ENCODE data around the gene OPA3.

OPA3 gene

GRCh38 chr19:45505151-45505995, 79.2 kb downstream of the OPA3 start:
- Histone ChIP-seq H3K36me3 (replicated peaks) (no peaks in the 10 kb centered on the region; the same call in 1 of the 2 replicates), H3K9me3 (no peaks in the 10 kb centered on the region; the same call in 1 of the 2 replicates), H3K4me3 (no peak overlapping the region), H3K4me1 (peaks cover 17% of the 10 kb centered on the region), H3K27me3 (ENCODE audit: low read depth) (no peaks in the 10 kb centered on the region)
- in situ Hi-C loops (cut with MboI; ENCODE audit: low sequenced_read_pairs), result no loop called here
- DNase-seq (ENCODE audit: low spot score in 2 of 2), result no peak

DNA sequence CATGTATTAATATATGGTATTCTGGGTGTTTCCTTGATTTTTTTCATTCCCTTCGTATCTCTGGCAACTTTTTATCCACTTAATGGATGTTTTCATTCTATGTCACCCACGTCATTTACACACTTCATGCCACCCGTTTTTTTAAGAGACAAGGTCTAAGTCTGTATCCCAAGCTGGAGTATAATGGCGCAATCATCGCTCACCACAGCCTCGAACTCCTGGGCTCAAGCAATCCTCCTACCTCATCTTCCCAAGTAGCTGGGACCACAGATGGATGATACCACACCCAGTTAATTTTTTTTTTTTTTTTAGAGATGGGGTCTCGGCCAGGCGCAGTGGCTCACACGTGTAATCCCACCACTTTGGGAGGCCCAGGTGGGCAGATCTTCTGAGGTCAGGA, 80.7 kb downstream of the OPA3 start:
- no peak overlapping the region for H3K4me3 ChIP-seq
- DNase-seq (ENCODE audit: low spot score in 2 of 2), result no peak
- H3K27me3 ChIP-seq (ENCODE audit: low read depth), result no peaks in the 10 kb centered on the region
- H3K4me1 ChIP-seq, result peaks cover 14% of the 10 kb centered on the region
- H3K9me3 ChIP-seq, result no peaks in the 10 kb centered on the region; the same call in 1 of the 2 replicates
- in situ Hi-C loops (cut with MboI; ENCODE audit: low sequenced_read_pairs), result no loop called here
- no peaks in the 10 kb centered on the region; the same call in 1 of the 2 replicates for H3K36me3 ChIP-seq (replicated peaks)

DNA sequence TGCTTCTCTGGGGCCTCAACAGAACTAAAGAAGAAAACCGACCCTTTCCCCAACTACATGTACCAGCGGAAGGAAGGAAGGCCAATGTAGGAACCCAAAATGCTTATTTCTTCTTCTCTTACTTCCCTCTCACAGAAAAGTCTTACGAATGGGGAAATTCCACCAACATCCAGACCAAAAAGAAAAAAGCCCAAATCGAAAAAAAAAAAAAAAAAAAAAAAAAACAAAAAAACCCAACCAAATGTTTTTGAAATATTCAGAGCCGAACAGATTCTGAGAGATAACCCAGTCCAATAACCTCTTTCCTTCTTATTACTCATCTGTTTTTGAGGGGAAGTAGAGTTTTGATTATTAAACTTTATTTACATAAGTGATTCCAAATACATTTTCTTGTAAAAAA, 82.5 kb downstream of the OPA3 start:
- H3K36me3 ChIP-seq (replicated peaks), result no peaks in the 10 kb centered on the region
- H3K4me1 ChIP-seq, result peaks cover 21% of the 10 kb centered on the region
- H3K4me3 ChIP-seq, result no peak overlapping the region
- no peak for DNase-seq (ENCODE audit: low spot score in 2 of 2)
- H3K27me3 ChIP-seq (ENCODE audit: low read depth), result no peaks in the 10 kb centered on the region
- in situ Hi-C loops (cut with MboI; ENCODE audit: low sequenced_read_pairs), result no loop called here
- no peaks in the 10 kb centered on the region for H3K9me3 ChIP-seq

DNA sequence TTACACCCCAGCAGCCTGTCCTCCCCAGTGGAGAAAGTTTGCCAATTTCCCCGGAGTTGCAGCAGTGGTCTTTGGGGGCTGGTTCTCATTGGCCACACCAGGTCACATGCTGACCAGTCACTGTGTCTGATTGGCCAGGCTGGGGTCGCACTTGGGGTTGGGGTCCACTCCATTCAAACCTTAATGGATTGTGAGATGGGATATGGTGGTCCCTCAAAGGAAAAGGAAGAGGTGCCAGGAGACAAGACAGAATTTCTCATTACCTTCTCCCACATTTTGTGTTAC, 82.9 kb downstream of the OPA3 start:
- H3K4me3 ChIP-seq, result no peak overlapping the region
- in situ Hi-C loops (cut with MboI; ENCODE audit: low sequenced_read_pairs), result no loop called here
- H3K4me1 ChIP-seq, result peaks cover 18% of the 10 kb centered on the region
- H3K27me3 ChIP-seq (ENCODE audit: low read depth), result no peaks in the 10 kb centered on the region
- H3K36me3 ChIP-seq (replicated peaks), result no peaks in the 10 kb centered on the region
- H3K9me3 ChIP-seq, result no peaks in the 10 kb centered on the region
- no peak for DNase-seq (ENCODE audit: low spot score in 2 of 2)

GRCh38 chr19:45500918-45501729, 83.5 kb downstream of the OPA3 start:
- no peaks in the 10 kb centered on the region for H3K9me3 ChIP-seq
- in situ Hi-C loops (cut with MboI; ENCODE audit: low sequenced_read_pairs), result no loop called here
- H3K27me3 ChIP-seq (ENCODE audit: low read depth), result no peaks in the 10 kb centered on the region
- H3K36me3 ChIP-seq (replicated peaks), result no peaks in the 10 kb centered on the region
- DNase-seq (ENCODE audit: low spot score in 2 of 2), result no peak
- H3K4me3 ChIP-seq, result no peak overlapping the region
- H3K4me1 ChIP-seq, result peaks cover 18% of the 10 kb centered on the region

DNA sequence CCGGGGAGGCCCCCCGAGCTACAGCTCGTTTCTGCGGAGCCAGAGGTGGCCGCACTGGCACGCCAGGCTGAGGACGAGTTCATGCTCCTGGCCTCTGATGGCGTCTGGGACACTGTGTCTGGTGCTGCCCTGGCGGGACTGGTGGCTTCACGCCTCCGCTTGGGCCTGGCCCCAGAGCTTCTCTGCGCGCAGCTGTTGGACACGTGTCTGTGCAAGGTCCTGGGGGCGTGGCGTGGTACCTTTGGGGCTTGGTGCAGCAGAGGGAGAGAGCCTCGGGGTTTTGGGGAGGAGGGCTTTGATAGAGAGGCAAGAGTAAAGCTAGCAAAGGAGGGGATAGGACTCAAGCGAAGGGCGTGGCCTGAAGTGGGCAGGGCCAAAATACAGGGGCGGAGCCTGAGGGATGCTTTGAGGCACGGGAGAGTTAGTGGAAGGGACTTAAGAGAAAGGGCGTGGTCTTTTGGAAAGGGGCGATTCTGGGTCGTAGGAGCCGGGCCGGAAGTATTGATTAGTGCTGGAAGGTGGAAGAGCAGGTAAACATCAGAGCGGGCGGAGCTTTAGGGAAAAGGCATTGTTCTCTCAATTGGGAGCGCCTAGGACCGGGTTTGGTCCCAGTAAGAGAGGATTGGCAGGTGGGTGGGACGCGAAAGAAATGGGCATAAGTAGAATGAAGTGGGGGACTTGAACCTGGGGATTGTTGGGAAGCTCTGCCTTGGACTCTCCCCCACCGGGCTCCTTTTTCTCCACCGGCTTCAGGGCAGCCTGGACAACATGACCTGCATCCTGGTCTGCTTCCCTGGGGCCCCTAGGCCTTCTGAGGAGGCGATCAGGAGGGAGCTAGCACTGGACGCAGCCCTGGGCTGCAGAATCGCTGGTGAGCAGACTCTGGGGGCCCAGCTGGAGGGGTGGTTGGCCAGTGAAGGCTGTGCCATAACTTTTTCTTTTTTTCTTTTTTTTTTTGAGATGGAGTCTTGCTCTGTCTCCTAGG, 85.1 kb downstream of the OPA3 start:
- no peak overlapping the region for H3K4me3 ChIP-seq

DNA sequence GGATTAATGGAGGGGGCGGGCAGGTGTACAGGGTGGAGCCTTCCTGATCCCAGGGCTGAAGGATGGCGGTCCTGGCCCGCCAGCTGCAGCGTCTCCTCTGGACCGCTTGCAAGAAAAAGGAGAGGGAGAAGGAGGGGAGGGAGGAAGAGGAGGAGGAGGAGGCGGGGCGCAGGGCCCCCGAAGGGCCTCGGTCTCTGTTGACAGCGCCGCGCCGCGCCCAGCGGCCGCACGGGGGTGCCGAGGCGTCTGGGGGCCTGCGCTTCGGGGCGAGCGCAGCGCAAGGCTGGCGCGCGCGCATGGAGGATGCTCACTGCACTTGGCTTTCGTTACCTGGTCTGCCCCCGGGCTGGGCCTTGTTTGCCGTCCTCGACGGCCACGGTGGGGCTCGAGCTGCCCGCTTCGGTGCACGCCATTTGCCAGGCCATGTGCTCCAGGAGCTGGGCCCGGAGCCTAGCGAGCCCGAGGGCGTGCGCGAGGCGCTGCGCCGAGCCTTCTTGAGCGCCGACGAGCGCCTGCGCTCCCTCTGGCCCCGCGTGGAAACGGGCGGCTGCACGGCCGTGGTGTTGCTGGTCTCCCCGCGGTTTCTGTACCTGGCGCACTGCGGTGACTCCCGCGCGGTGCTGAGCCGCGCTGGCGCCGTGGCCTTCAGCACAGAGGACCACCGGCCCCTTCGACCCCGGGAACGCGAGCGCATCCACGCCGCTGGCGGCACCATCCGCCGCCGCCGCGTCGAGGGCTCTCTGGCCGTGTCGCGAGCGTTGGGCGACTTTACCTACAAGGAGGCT, 86.0 kb downstream of the OPA3 start, which contains the start of gene PPM1N:
TSS of gene PPM1N (plus strand) at position 33 of the 785 bp plus-strand sequence. CDS start at position 63, 30 bp downstream.
- DNase-seq (ENCODE audit: low spot score in 2 of 2), result no peak
- in situ Hi-C loops (cut with MboI; ENCODE audit: low sequenced_read_pairs), result no loop called here
- H3K27me3 ChIP-seq (ENCODE audit: low read depth), result no peaks in the 10 kb centered on the region; the same call in 1 of the 2 replicates

More for the DNA sequence above, 85.1 kb downstream of the OPA3 start:
- H3K4me1 ChIP-seq, result peaks cover 18% of the 10 kb centered on the region
- no peaks in the 10 kb centered on the region for H3K9me3 ChIP-seq
- no peaks in the 10 kb centered on the region for H3K36me3 ChIP-seq (replicated peaks)
- peak; percentile 45 to 78 for DNase-seq (ENCODE audit: low spot score in 2 of 2)
- H3K27me3 ChIP-seq (ENCODE audit: low read depth), result no peaks in the 10 kb centered on the region; the same call in 1 of the 2 replicates
- in situ Hi-C loops (cut with MboI; ENCODE audit: low sequenced_read_pairs), result no loop called here

GRCh38 chr19:45497791-45498190, 86.8 kb downstream of the OPA3 start:
- no peak overlapping the region for H3K4me3 ChIP-seq
- H3K36me3 ChIP-seq (replicated peaks), result no peaks in the 10 kb centered on the region
- no peaks in the 10 kb centered on the region; the same call in 1 of the 2 replicates for H3K27me3 ChIP-seq (ENCODE audit: low read depth)
- DNase-seq (ENCODE audit: low spot score in 2 of 2), result no peak
- in situ Hi-C loops (cut with MboI; ENCODE audit: low sequenced_read_pairs), result no loop called here
- H3K4me1 ChIP-seq, result peaks cover 21% of the 10 kb centered on the region
- H3K9me3 ChIP-seq, result no peaks in the 10 kb centered on the region

More for the DNA sequence above, 86.0 kb downstream of the OPA3 start, which contains the start of gene PPM1N:
- Histone ChIP-seq H3K36me3 (replicated peaks) (no peaks in the 10 kb centered on the region), H3K4me3 (peak within 1 kb of the TSS; percentile 30), H3K9me3 (no peaks in the 10 kb centered on the region), H3K4me1 (peaks cover 21% of the 10 kb centered on the region)

DNA sequence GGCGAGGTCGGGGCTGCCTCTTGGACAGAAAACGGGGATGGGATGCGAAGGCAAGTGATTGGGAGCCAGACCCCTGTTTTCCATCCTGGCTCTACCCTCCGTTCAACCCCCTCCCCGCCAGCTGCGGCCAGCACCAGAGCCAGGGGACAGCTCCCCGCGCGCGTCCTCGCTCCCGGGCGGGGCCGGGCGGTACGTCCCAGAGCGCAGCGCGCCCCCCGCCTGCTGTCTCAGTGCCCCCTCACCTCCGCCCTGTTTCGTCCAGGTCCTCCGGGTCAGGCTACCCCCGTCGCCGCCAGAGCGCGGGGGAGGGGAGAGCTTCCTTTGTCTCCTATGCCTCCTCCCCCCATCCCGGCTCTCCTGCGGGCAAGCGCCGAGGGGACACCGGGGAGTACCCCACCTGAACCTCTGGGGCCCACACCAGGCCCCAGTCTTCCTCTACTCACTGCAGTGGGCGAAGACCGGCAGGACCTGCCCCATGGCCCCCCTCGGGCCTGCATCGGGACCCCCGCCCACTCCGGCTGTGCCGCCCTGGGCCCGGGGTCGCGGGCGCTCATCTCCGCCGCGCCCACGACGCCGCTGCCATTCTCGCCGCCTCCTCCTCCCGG, 88.2 kb downstream of the OPA3 start:
- no peaks in the 10 kb centered on the region; the same call in 1 of the 2 replicates for H3K27me3 ChIP-seq (ENCODE audit: low read depth)
- H3K4me1 ChIP-seq, result peaks cover 18% of the 10 kb centered on the region
- peak overlapping the region; percentile 56 for H3K4me3 ChIP-seq
- in situ Hi-C loops (cut with MboI; ENCODE audit: low sequenced_read_pairs), result no loop called here
- DNase-seq (ENCODE audit: low spot score in 2 of 2), result peak in 1 of 2 experiments; percentile 73
- no peaks in the 10 kb centered on the region for H3K9me3 ChIP-seq
- no peaks in the 10 kb centered on the region for H3K36me3 ChIP-seq (replicated peaks)

GRCh38 chr19:45495178-45495577, 89.4 kb downstream of the OPA3 start:
- DNase-seq (ENCODE audit: low spot score in 2 of 2), result no peak
- H3K4me3 ChIP-seq, result no peak overlapping the region
- H3K9me3 ChIP-seq, result no peaks in the 10 kb centered on the region
- H3K4me1 ChIP-seq, result peaks cover 14% of the 10 kb centered on the region
- H3K27me3 ChIP-seq (ENCODE audit: low read depth), result no peaks in the 10 kb centered on the region; the same call in 1 of the 2 replicates
- in situ Hi-C loops (cut with MboI; ENCODE audit: low sequenced_read_pairs), result no loop called here
- no peaks in the 10 kb centered on the region for H3K36me3 ChIP-seq (replicated peaks)

GRCh38 chr19:45494261-45494916, 90.2 kb downstream of the OPA3 start:
- Histone ChIP-seq H3K27me3 (ENCODE audit: low read depth) (no peaks in the 10 kb centered on the region; the same call in 1 of the 2 replicates), H3K36me3 (replicated peaks) (no peaks in the 10 kb centered on the region), H3K4me3 (no peak overlapping the region), H3K9me3 (no peaks in the 10 kb centered on the region), H3K4me1 (peaks cover 14% of the 10 kb centered on the region)
- in situ Hi-C loops (cut with MboI; ENCODE audit: low sequenced_read_pairs), result no loop called here
- no peak for DNase-seq (ENCODE audit: low spot score in 2 of 2)
